C4-2B (cell line): ENCODE data around the gene MDM1.

Experiments
- H3K27ac ChIP-seq: fragments of 450-650 bp; 2 replicates; pipeline ENCODE4 v1.5.1; 2017
- CTCF ChIP-seq: fragments of 450-650 bp; conservative IDR thresholded peaks from 2 replicates; pipeline ENCODE4 v1.5.1; 2017; ENCODE audit warnings: mild to moderate bottlenecking
- ZFX ChIP-seq: fragments of 450-650 bp; IDR thresholded peaks from 2 replicates; pipeline ENCODE4 v1.6.1; 2017

The MDM1 gene

GRCh38 chr12:68297929-68298328 lies 34.2 kb downstream of the MDM1 start:
- TF ChIP-seq CTCF (no peak), ZFX (no peak)
- H3K27ac ChIP-seq: no peak overlapping the region

- no peak overlapping the region for H3K27ac ChIP-seq
These were observed 37.9 kb downstream of the MDM1 start for GRCh38 chr12:68294251-68294650.

GRCh38 chr12:68293347-68293746 lies 38.8 kb downstream of the MDM1 start:
- H3K27ac ChIP-seq: no peak overlapping the region
- no peak for TF ChIP-seq CTCF

More at GRCh38 chr12:68294251-68294650, 37.9 kb downstream of the MDM1 start:
- TF ChIP-seq CTCF: no peak
- no peak for TF ChIP-seq ZFX

- no peak overlapping the region for H3K27ac ChIP-seq
- TF ChIP-seq CTCF: no peak
- TF ChIP-seq ZFX: no peak
These were observed 39.8 kb downstream of the MDM1 start for GRCh38 chr12:68292151-68292943.

GRCh38 chr12:68291396-68292036 lies 40.6 kb downstream of the MDM1 start:
- no peak overlapping the region for H3K27ac ChIP-seq
- TF ChIP-seq ZFX (no peak), CTCF (no peak)

- TF ChIP-seq ZFX: no peak
- no peak for TF ChIP-seq CTCF
- H3K27ac ChIP-seq: no peak overlapping the region
These were observed 42.0 kb downstream of the MDM1 start for GRCh38 chr12:68290126-68290525.

- TF ChIP-seq ZFX (no peak), CTCF (no peak)
- H3K27ac ChIP-seq: no peak overlapping the region
These were observed 45.1 kb downstream of the MDM1 start for GRCh38 chr12:68287106-68287505.
